Heart left ventricle (tissue), 13 donors: ENCODE results near the gene ASAP3.
"Not testable (repeated sequence)": the region's sequence is repeated elsewhere in the genome, so short reads cannot be mapped to it uniquely, and the experiment has no call there.

ENCODE experiments used
- POLR2A ChIP-seq, 2 donors: fragments of 450-650 bp; IDR thresholded peaks; one replicate each; pipeline ENCODE4 v1.6.1; 2017; ENCODE audit warnings: antibody characterized with exemption in 2 of 2, mild to moderate bottlenecking in 2 of 2, moderate library complexity in 2 of 2
- TF ChIP-seq, protein P1 (sequence below), 12 donors: fragments of 200-600 bp; sonication (generic) in 4 of 12; IDR thresholded peaks; one replicate each; pipeline versions ENCODE4 v1.5.0 to v1.8.0; 2018 to 2022; ENCODE audit warnings: antibody characterized with exemption in 12 of 12, mild to moderate bottlenecking in 5 of 12
- donor health status: ischemic (EF 13 %, LVEDD 7.1; RV severe dilation, severe dysfunction).
- donor health status: DM: no; HTN: yes; CAD: no.
- donor health status: DM: no; HTN: no; CAD: no.
- donor health status: ischemic (EF 25% LVEDD 6.9; RV normal size, moderate dysfunction).
- donor health status: ischemic (EF 25% LVEDD 5.7; RV mildly dilated, moderate dysfunction).
- donor health status: ischemic (EF 35%, LVEDD 5.7; RV mildly dilated, moderate dysfunction).
- donor health status: nonischemic (EF 11% LVEDD 7.7; RV severe dilation, severe dysfunction).
- donor health status: DM: yes; HTN: yes; CAD: no.
- donor health status: PGD.
- donor health status: ischemic (EF 29% LVEDD 5.4; RV normal size, mild dysfunction).
- donor health status: nonischemic (EF 23%, LVEDD 6.1; RV moderate dilation, normal function).

DNA sequence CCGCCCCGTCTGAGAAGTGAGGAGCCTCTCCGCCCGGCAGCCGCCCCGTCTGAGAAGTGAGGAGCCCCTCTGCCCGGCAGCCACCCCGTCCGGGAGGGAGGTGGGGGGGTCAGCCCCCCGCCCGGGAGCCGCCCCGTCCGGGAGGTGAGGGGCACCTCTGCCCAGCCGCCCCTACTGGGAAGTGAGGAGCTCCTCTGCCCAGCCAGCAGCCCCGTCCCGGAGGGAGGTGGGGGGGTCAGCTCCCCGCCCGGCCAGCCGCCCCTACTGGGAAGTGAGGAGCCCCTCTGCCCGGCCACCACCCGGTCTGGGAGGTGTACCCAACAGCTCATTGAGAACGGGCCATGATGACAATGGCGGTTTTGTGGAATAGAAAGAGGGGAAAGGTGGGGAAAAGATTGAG lies 20.2 kb upstream of the ASAP3 start:
- TF ChIP-seq, protein P1, sequence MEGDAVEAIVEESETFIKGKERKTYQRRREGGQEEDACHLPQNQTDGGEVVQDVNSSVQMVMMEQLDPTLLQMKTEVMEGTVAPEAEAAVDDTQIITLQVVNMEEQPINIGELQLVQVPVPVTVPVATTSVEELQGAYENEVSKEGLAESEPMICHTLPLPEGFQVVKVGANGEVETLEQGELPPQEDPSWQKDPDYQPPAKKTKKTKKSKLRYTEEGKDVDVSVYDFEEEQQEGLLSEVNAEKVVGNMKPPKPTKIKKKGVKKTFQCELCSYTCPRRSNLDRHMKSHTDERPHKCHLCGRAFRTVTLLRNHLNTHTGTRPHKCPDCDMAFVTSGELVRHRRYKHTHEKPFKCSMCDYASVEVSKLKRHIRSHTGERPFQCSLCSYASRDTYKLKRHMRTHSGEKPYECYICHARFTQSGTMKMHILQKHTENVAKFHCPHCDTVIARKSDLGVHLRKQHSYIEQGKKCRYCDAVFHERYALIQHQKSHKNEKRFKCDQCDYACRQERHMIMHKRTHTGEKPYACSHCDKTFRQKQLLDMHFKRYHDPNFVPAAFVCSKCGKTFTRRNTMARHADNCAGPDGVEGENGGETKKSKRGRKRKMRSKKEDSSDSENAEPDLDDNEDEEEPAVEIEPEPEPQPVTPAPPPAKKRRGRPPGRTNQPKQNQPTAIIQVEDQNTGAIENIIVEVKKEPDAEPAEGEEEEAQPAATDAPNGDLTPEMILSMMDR (IDR thresholded peaks at IDR 0.05) = not testable (repeated sequence)
- TF ChIP-seq POLR2A (IDR thresholded peaks at IDR 0.05) = not testable (repeated sequence)
